HG02852 (cell line): ENCODE results near the gene SEC22A.

Experiments
- ATAC-seq: cut with Tn5 transposase; IDR thresholded peaks from one replicate; pipeline ENCODE4 v1.9.1; 2021; ENCODE audit warnings: mild to moderate bottlenecking, moderate library complexity; ENCODE audit not compliant: unreplicated experiment

SEC22A gene

DNA sequence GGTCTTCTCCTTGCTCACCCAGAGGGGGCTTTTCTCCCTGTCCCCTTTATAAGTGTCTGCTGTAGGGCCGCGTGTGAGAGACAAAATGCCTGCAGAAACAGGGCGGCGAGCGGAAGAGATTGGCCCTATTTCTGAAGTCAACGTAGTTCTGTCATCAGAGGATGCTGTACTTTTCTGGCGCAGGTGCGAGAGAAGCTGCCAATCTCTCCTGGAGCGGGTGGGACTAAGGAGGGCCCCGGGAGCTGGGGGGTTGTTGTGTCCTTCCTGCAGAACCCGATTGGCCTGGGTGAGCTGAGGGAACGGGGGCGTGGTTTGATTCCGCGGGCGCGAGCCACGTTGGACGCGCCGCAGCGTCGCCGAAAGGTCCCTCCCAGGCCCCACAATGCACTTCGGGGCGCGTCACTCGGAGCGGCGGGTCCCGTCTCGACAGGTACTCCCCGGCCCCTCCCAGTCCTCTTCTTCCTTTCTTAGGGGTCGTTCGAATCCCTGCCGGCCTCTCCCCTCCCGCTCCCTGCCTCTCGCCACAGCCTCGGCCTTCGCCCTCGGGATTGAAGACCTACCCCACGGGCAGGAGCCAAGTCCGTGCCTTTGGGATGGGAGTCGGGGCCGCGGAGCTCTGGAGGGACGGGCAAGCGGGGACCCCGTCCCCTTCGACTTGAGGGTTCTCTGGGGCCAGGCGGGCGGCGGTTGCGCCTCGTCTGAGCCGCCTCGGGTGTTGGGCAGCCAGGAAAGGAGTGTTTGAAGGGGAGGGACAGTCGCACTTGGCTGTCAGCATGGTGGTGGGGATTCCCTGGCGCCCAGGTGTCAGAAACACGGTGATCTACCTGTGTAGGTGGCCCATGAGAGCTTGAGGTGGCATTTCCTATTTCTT, at the start of gene SEC22A:
SEC22A (plus strand) TSS at position 387 of the 871 bp plus-strand sequence. CDS start 7,275 bp downstream, outside the sequence.
- ATAC-seq = peak; percentile 97

- no peak for ATAC-seq
Observed at GRCh38 chr3:123152687-123153086, 49.1 kb upstream of the SEC22A start.

- ATAC-seq = peak; percentile 54
Observed at GRCh38 chr3:123153125-123154019, 48.4 kb upstream of the SEC22A start.

GRCh38 chr3:123154020-123154985, 47.4 kb upstream of the SEC22A start:
- no peak for ATAC-seq

DNA sequence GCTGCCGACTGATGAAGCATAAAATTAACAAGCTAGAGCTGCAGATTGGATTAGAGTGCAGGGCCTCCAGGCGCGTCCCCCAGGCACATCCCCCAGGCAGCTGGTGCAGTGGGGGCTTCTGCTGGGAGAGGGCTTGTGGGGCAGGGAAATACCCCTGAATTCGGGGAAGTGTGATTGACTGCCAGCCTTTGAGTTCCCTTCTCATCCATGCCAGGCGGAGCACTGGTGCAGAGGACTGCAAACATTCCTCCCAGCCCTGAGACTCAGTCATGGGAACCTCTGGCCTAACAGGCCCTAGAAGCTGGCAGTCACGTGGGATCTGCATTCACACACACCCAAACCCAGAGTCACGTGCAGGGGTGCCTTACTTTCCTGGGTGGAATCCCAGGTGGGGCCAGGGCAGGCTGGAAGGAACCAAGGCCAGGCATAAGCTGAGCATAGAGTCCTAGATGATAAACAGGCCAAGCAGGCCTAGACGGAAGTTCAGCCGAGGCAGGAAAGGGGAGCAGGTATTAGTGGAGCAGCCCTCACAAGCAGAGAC, 46.2 kb upstream of the SEC22A start:
- no peak for ATAC-seq

GRCh38 chr3:123156276-123156995, 45.3 kb upstream of the SEC22A start:
- ATAC-seq = no peak

GRCh38 chr3:123157209-123157597, 44.5 kb upstream of the SEC22A start:
- no peak for ATAC-seq

DNA sequence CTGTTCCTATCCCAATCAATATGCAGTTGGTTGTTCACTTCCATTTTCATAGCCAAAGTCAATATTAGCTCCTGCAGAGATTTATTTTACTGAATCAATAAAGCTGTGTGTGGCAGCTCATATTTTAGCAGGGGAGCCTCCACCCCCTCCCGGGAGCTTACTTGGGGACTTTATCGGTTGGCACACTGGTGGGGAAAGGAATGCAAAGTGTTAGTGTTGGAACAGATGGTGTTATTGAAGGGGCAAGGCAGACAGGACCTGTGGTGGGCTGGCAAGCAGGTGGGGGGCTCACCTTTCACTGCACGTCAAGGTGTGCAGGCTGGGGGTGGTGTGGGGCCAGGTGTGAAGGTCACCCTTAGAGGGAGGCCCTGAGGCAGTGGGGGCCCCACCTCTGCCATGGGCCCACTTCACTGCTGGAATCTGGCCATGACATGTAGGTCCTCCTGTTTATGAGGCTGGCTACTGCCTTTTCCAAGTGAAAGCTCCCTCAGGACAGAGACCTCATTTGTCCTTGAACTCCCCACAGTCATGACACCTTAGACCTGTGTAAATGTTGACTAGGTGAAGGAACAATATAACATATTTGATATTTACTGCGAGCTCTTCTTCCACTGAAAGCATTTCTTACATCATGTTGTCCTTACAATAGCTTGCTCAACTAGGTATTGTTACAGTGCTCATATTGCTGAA, 44.0 kb upstream of the SEC22A start:
- ATAC-seq = no peak

GRCh38 chr3:123158330-123158729, 43.4 kb upstream of the SEC22A start:
- ATAC-seq = no peak

DNA sequence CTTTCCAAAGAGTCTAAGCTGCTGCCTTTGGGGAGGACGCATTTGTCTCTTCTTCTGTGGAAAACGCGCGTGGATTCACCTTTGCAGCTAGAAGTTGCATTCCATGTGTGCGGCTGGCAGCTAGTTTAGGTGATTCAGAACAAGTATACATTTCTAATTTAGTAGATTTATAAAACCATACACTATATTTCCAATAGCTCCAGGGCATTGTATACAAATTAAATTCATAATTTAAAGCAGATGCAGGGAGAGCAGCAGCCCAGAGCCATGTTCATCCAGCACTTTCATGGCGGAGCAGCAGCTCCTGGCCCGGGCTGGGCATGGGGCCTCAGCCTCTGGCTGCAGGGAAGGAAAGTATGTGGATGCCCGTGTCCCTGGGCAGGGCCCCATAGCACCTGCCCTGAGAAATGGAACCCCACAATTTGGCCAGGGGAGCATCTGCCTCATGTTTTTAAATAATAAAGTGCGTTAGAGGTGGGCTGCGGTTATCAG, 42.8 kb upstream of the SEC22A start:
- ATAC-seq = no peak

DNA sequence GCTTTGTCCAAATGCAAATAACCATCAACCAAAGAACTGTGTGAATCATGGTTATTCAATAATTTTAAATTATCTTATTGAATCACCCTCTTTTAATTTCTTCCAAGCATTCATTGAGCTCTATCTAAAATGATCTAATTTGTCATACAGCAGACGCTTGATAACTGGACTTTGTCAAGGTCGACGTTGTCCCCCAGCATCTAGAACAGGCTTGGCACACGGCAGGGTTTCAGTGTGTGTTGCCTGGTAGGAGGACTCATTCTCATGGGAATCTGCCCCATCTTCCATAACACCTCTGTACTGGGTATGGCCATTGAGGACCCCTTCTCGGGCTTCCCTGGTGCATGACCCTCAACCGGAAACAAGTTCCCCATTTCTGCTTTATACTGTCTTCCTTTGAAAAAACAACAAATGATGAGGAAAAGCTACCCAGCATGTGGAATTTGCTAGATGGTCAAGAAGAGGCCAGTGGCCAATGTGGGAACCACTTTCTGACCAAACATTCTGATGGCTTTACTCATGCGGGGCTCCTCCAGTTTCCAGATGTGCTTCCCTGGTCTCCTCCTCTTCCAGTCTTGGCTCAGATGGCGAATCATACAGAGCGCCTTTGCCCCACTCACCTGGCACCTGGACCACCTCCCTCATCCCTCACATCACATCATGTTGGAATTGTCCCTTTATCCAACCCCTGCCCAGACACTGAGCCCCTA, 41.7 kb upstream of the SEC22A start:
- no peak for ATAC-seq

- ATAC-seq = no peak
Observed at GRCh38 chr3:123161167-123161566, 40.6 kb upstream of the SEC22A start.

DNA sequence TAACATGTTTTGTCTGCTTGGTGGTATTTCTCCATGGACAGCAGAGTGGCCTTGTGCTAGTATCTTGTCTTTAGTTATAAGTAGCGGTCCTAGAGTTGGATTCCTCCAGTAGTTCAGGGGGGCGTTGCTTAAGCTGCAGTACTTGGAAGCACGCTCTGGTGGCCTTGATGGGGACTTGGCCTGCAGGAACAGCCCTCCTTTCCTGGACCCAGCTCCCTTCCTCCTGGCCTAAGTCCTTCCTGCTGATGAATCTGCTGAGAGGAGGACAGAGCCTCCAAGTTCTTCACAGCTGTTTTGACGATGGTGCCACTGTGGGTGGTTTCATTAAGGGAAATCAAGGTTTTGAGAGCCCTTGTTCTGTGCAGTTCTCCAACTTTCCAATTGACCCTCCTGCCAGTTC, 38.6 kb upstream of the SEC22A start:
- no peak for ATAC-seq

GRCh38 chr3:123165163-123165562, 36.6 kb upstream of the SEC22A start:
- no peak for ATAC-seq

DNA sequence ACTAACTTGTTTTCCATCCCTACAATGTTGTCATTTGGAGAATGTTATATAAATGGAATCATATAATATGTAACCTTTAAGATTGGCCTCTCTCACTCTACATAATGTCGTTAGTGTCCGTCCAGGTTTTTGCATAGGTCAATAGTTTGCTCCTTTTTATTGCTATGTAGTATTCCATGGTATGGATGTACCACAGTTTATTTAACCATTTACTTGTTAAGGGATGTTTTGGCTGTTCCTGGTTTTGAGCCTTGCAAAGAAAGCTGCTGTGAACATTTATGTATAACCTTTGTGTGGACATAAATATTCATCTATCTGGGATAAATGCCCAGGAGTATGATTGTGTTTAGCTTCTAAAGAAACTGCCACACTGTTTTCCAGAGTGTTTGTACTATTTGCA, 34.1 kb upstream of the SEC22A start:
- no peak for ATAC-seq

- no peak for ATAC-seq
Observed at GRCh38 chr3:123168122-123168521, 33.6 kb upstream of the SEC22A start.

DNA sequence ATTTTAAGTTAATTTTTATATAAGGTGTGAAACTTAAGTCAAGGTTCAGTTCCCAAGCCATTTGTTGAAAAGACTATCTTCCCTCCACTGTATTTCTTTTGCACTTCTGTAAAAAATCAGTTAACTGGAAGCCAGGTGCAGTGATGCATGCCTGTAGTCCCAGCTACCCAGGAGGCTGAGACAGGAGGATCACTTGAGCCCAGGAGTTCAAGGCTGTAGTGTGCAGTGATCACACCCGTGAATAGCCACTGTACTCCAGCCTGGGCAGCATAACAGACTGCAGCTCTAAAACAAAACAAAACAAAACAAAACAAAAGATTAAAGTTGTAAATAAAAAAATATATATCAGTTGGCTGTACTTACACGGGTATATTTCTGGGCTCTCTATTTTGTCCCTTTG, 33.1 kb upstream of the SEC22A start:
- ATAC-seq = no peak

DNA sequence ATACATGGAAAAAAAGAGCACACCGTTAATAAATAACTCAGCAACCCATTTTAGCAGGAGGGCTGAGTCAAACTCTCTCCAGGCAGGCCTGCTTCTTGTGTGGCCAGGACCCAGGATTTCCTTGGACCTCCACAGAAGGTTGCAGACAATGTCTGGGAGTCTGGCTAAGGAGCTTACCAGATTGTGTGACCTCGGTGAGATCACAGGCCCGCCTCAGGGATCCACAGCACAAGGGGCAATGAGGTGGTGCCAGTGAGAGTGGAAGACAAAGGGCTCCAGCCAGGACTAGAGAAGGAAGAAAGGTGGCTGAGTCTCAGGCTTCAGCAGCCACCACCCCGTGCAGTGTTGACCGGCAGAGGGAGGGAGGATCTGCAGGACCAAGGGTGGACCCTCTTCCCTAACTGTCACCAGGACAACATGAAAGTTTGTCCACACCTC, 32.2 kb upstream of the SEC22A start:
- ATAC-seq = no peak
